Measurements from ENCODE around the gene GUCY1A1.

- TF ChIP-seq CTCF (conservative IDR thresholded peaks at IDR 0.05; ENCODE audit: low read length) (no peak), EZH2phosphoT487 (IDR thresholded peaks at IDR 0.05; ENCODE audit: borderline replicate concordance, low read depth, low read length) (no peak)
Measured at GRCh38 chr4:155706147-155706546, 39.5 kb downstream of the GUCY1A1 start.
